ENCODE measurements around the gene OGDH.
A peak's percentile ranks its signal among the peaks of the same experiment; 100 is the strongest.

Gene OGDH

DNA sequence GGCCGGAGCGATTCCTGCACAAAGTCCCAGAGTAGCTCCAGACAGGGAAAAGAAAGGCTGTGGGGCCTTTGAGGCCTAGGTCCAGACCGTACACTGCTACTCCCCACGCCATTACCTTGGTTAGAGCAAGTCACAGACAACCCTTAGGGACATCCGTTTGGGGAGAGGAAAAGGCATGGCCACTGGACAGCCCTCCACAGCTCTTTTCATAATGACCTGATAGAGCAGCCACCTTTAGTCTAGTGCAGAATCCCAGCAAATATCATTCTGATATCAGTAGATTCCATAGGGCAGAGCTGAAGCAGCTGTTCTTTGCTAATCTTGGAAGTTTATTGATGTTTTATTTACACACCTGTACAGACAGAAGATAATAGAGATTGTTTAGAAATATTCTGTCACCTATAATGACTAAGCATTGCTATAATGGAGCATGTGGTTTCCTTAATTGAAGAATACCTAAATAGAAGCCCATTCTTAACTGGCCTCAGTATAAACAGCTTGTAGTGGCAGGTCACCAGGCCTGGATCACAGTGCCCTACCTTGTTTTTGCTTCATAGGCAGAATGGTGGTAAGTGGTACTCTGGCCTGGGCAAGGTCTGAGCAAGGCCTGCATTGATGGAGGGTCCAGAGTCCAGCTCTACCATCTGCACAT lies 27.9 kb downstream of the OGDH start:
- TF ChIP-seq, protein P1, sequence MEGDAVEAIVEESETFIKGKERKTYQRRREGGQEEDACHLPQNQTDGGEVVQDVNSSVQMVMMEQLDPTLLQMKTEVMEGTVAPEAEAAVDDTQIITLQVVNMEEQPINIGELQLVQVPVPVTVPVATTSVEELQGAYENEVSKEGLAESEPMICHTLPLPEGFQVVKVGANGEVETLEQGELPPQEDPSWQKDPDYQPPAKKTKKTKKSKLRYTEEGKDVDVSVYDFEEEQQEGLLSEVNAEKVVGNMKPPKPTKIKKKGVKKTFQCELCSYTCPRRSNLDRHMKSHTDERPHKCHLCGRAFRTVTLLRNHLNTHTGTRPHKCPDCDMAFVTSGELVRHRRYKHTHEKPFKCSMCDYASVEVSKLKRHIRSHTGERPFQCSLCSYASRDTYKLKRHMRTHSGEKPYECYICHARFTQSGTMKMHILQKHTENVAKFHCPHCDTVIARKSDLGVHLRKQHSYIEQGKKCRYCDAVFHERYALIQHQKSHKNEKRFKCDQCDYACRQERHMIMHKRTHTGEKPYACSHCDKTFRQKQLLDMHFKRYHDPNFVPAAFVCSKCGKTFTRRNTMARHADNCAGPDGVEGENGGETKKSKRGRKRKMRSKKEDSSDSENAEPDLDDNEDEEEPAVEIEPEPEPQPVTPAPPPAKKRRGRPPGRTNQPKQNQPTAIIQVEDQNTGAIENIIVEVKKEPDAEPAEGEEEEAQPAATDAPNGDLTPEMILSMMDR (IDR thresholded peaks at IDR 0.05; ENCODE audit: borderline replicate concordance, insufficient read depth, low read depth, low read length): no peak
- no peak overlapping the region for H3K4me3 ChIP-seq (ENCODE audit: low read depth, low read length)

DNA sequence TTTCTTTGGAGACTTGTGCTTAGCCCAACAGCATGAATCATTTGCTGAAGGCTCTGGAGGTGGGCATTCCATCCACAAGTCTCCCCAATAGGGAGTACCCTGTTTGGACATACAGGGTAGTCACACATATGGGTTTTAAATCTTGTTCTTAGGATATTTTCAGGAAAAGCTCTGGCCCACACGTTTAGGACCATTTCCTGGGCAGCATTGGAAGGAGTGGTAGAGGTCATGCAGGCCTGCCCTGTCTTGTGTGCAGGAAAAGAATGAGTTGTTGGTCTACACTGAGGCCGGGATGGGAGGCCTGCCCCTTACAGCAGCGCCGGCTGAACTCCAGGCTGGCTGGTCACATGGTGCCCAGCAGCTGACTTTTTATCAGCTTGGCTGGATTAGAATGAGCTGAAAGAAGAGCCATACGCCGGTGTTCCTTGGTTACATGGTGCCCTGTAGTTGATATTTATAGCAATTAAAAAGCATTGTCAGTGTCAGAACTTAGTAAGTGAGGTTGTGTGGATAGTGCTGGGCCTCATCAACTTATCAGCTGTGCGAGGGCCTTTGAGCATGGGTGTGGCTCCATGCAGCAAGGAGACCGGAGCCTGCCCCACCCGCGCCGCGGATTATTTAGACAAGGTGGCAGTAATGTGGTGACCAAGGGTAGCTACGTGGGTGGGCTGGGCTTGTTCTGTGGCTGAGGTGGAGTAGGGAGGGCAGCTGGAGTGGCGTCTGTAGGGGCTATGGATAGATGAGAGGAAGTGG lies 28.6 kb downstream of the OGDH start:
- TF ChIP-seq, protein P1 (IDR thresholded peaks at IDR 0.05; ENCODE audit: borderline replicate concordance, insufficient read depth, low read depth, low read length): no peak
- H3K4me3 ChIP-seq (ENCODE audit: low read depth, low read length): no peak overlapping the region

DNA sequence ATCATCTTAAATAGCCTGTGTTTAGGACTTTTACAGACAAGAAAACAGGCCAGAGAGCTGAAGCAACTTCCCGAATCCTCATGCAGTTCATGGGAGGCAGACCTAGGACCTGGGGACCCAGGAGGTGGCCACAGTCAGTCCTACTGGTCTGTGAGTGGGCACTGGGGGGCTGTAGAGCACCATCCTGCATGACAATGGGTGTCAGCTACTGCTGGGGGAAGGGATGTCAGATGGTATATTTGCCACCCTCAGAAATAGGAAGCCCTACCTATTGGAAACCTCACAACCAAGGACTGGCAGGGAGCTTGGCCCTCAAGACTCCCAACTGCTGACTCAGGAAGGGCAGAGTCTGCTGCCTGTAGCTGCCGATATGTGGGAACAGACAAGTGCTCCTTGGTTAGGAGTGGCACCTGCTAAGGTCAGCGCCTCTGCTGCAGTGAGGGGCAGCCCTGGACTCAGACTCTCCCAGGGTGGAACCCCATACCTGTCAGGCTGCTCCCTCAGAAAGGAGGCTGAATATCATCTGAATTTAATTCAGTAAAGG lies 29.7 kb downstream of the OGDH start:
- H3K4me3 ChIP-seq (ENCODE audit: low read depth, low read length): no peak overlapping the region
- TF ChIP-seq, protein P1 (IDR thresholded peaks at IDR 0.05; ENCODE audit: borderline replicate concordance, insufficient read depth, low read depth, low read length): no peak

DNA sequence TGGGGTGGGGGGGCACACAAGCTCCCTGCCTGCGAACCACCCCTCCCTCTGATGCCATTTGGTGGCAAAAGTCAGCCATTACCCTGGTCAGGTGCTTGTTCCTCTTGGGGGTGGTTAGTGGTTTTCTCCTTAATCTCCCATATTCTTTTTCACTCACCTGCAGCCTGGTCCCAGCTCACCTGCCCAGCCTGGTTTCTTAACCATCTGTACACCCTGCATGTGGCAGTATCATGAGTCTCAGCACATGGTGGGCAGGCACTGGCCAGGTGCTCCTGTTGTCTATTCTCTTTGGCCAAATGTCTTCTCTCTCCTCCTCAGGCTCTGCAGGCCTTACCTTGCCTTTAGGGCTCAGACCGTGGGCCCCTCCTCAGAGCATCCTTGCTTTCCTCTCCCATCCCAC lies 30.5 kb downstream of the OGDH start:
- TF ChIP-seq, protein P1 (IDR thresholded peaks at IDR 0.05; ENCODE audit: borderline replicate concordance, insufficient read depth, low read depth, low read length): no peak
- H3K4me3 ChIP-seq (ENCODE audit: low read depth, low read length): no peak overlapping the region

DNA sequence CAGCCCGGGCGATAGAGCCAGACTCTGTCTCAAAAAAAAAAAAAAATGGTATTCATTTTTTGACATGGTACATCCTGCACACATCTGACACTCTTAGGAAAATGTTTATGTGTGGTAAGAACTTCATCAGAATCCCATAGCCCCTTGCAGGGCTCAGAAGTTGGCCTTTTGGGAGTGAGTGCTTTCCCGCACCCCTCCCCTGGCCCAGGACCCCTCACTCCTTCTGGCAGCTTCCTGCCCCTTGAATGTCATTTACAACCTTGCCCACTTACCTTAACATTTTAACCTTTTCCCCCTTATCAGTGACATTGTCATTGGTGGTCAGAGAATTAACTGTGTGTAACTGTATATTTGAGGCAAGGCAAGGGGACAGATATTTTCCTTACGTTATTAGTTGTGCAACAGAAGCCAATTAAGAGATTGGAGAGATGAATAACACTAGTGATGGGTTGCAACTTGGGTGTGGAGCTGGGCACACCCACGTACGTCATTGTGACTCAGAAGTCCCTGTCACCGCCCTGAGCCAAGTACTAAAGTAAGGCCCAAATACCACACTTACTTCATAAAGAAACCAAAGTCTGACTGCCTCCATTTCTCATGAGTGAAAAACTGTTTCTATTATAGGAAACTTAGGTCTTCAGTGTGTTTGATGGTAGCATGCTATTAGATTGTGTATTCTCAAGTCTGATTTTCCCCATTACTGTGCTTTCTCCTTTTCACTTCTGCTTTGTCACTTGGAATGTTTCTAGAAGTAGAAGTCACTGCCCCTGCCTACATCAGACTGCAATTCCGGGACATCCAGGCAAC lies 31.6 kb downstream of the OGDH start:
- H3K4me3 ChIP-seq (ENCODE audit: low read depth, low read length): no peak overlapping the region
- TF ChIP-seq, protein P1 (IDR thresholded peaks at IDR 0.05; ENCODE audit: borderline replicate concordance, insufficient read depth, low read depth, low read length): no peak

DNA sequence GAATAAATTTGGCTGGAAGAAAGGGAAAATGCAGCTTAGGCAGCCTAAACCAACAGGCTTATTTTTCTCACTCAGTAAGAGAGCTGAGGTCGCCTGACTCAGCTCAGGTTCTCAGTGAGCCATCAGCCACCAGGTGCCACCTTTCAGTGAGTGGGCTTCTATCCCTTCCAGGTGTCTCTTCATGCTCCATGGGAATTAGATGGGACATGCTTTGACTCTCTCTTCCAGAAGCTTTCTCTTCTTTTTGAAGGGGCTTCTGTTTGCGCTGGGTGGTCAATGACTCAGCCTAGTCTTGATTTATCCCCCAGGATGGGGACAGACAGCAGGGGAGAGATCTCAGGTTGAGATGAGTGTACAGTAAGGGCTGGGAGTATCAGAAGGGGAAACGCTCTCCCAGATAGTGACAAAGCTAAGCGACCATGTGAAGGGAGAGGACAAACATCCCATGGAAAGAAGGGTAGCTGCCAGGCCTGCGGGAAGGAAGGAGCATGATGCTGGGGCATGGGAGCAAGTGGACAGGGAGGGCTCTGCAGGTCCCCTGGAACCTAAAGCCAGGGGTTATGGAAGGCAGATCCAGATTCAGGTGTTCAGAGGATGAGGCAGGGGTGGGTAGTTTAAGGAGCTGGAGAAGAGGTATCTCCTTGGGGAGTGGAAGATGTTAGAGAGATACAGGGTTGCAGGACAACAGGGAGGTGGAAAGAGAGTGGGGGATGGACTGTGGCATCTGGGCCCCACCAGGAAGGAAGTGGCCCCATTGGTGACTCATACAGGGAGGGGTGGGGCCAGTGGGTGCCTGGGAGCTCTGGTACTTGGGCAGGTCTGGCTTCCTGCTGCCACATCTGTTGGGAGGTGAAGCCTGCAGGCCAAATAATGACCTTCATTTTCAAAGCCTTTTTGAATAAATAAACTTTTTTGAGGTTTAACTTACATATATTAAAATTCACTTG lies 32.5 kb downstream of the OGDH start:
- peak overlapping the region; percentile 30 for H3K4me3 ChIP-seq (ENCODE audit: low read depth, low read length)
- TF ChIP-seq, protein P1 (IDR thresholded peaks at IDR 0.05; ENCODE audit: borderline replicate concordance, insufficient read depth, low read depth, low read length): no peak
